GM12874 (cell line): ENCODE data around the gene ZSCAN10.

Experiments used
- CTCF ChIP-seq: IDR thresholded peaks from 2 replicates; pipeline ENCODE4 v1.5.1; 2011; ENCODE audit warnings: low read depth, mild to moderate bottlenecking, control low read depth, low read length, moderate library complexity; ENCODE audit not compliant: insufficient read depth

ZSCAN10 gene

GRCh38 chr16:3089717-3090592 is 9.1 kb downstream of the ZSCAN10 start:
- TF ChIP-seq CTCF: no peak

DNA sequence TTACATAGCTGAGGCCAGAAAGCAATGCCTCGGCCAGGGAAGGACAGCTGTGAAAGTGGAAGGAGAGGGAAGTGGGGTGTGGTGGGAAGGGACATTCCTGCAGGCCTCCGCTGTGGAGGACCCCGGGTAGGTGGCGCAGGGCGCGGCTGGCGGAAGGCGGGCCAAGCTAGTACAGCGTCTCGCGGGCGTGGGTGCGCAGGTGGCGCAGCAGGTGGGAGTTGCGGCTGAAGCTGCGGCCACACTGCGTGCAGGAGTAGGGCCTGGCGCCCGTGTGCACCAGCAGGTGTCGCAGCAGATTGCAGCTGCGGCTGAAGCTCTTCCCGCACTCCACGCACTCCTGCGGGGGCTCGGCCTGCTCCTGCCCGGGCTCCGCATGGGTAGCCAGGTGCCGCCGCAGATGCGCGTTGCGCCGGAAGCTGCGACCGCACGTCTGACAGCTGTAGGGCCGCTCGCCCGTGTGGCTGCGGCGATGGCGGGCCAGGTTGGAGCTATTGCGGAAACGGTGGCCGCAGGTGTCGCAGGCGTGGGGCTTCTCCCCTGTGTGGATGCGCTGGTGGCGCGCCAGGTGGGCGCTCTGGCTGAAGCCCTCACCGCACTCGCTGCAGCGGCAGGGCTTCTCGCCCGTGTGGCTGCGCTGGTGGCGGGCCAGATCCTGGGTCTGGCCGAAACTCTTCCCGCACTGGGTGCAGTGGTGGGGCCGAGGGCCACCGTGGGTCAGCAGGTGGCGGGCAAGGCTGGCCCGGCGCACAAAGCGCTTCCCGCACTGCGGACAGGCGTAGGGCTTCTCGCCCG is 10.0 kb downstream of the ZSCAN10 start:
- no peak for TF ChIP-seq CTCF

DNA sequence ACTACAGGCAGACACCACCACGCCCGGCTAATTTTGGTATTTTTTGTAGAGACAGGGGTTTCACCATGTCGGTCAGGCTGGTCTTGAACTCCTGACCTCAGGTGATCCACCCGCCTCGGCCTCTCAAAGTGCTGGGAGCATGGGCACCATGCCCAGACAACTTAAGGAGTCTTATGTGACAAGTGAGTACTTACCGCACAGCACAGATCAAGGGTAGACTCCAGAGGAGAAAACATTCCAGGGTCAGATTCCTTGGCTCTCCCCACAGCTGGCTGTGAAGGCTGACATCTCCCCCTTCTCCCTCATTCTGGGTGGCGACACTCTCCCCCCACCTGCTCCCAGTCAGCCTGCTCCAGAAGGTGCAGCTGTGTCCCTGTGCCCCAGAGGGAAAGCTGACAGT is 10.6 kb downstream of the ZSCAN10 start:
- TF ChIP-seq CTCF: no peak

GRCh38 chr16:3087243-3088235 is 11.6 kb downstream of the ZSCAN10 start:
- TF ChIP-seq CTCF: peak; percentile 31; the same call in 1 of the 2 replicates

DNA sequence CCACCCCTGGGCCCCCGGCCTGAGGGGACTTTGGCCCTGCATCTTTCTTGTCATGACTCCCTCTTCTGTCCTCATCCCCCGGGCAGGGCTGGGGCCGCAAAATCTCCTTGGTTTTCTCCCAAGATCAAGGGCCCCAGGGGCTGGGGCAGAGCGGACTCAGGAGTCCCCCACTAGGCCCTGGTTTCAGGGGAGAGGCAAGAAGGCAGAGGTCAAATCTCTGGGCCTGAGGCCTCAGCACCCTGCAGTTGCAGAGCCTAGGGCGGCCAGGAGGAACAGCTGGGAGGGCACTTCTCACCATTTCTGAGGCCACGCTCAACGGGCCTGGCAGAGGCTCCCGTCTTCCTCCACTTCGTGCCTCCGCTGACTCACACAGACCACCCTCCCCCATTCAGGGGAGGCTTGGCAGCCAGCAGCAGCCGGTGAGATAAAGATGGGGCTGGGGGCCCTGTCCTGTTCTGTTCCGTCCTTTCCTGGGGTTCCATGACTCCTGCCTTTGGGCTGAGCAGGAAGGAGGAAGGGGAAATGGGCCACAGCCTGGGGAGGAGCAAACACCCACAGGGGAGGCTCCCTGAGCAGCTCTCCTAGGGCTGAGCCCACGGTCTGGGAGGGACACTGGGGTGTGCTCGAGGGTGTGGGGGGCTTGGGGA is 12.4 kb downstream of the ZSCAN10 start:
- no peak for TF ChIP-seq CTCF

- no peak for TF ChIP-seq CTCF
Observed at GRCh38 chr16:3085868-3086595, 13.1 kb downstream of the ZSCAN10 start.
